SK-N-MC (cell line): ENCODE results near the gene BMP2K.
"Not testable (repeated sequence)": the region's sequence is repeated elsewhere in the genome, so short reads cannot be mapped to it uniquely, and the experiment has no call there.

Source experiments
- DNase-seq: peaks from one replicate; pipeline ENCODE4 v3.0.0-alpha.2; 2011; ENCODE audit warnings: low read depth, low spot score
- H3K27ac ChIP-seq: fragments of 200-600 bp; sonication (generic); 2 replicates; pipeline ENCODE4 v1.5.1; 2016; ENCODE audit warnings: mixed run types
- H3K36me3 ChIP-seq: fragments of 200-600 bp; sonication (generic); 2 replicates; pipeline ENCODE4 v1.6.1; 2017; ENCODE audit warnings: antibody characterized with exemption, low read length, mixed read lengths; ENCODE audit not compliant: insufficient read depth
- H3K4me3 ChIP-seq: fragments of 200-600 bp; sonication (generic); 2 replicates; pipeline ENCODE4 v1.5.1; 2016
- H3K9ac ChIP-seq: fragments of 200-600 bp; sonication (generic); 2 replicates; pipeline ENCODE4 v1.8.0; 2017; ENCODE audit warnings: mixed run types, mixed read lengths; ENCODE audit not compliant: insufficient read length
- H3K9me3 ChIP-seq: fragments of 200-600 bp; sonication (generic); 2 replicates; pipeline ENCODE4 v1.6.1; 2017; ENCODE audit warnings: low read depth, mild to moderate bottlenecking, antibody characterized with exemption, low read length, moderate library complexity, mixed read lengths
- EZH2 ChIP-seq: fragments of 200-600 bp; sonication (generic); IDR thresholded peaks from one replicate; pipeline ENCODE4 v1.6.1; 2017; ENCODE audit warnings: antibody characterized with exemption
- FOXP2 ChIP-seq: optimal IDR thresholded peaks from 2 replicates; pipeline ENCODE3; 2011; ENCODE audit warnings: mild to moderate bottlenecking, moderate library complexity; ENCODE audit not compliant: insufficient read depth; ENCODE audit errors: extremely low read length, control extremely low read depth
- POLR2AphosphoS5 ChIP-seq: IDR thresholded peaks from 2 replicates; pipeline ENCODE4 v1.6.1; 2012; ENCODE audit warnings: mild to moderate bottlenecking, low read depth, low read length, borderline replicate concordance

BMP2K gene

DNA sequence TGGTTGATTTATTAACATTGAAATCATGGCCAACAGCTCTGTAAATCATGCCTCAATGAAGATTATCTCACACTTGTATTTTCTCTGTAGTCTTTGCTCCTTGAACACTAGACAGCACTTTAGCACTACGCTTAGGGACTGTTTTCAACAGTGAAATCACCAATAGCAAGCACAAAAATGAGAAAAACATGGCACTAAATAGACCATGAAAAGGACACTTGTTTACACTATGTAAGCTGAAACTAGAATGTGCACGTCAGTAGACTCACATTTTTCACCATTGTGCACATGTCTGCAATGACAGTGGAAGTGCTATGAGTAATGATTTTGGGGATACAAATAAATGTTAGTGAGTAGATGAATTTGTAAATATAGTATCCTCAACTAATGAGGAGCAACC lies 3.1 kb downstream of the BMP2K start:
- H3K36me3 ChIP-seq, result no peaks in the 10 kb centered on the region
- H3K4me3 ChIP-seq, result no peak overlapping the region
- TF ChIP-seq FOXP2 (no peak), POLR2AphosphoS5 (no peak), EZH2 (no peak)
- no peak for DNase-seq
- H3K9ac ChIP-seq, result no peak overlapping the region
- H3K9me3 ChIP-seq, result no peaks in the 10 kb centered on the region
- no peak overlapping the region for H3K27ac ChIP-seq

DNA sequence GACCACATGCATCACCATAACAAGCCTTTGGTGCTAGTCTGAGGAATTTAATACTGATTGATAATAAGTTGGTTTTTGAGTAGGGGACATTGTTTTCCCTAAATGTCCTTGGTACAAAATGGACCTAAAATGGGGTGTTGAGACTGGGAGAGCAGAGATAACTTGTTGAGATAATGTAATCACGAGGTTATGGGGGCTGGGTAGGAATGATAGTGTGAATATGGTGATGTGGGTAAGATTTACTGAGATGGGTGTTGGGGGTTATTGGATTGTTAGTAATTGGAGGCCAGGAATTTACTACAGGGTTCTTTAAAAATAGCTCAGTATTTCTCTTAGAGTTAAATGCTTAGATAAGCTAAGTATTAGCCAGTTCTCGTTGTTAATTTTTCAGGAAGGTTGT lies 3.9 kb downstream of the BMP2K start:
- TF ChIP-seq POLR2AphosphoS5 (no peak), EZH2 (no peak), FOXP2 (no peak)
- DNase-seq, result no peak
- Histone ChIP-seq H3K9ac (no peak overlapping the region), H3K4me3 (no peak overlapping the region), H3K9me3 (no peaks in the 10 kb centered on the region), H3K27ac (no peak overlapping the region), H3K36me3 (no peaks in the 10 kb centered on the region)

DNA sequence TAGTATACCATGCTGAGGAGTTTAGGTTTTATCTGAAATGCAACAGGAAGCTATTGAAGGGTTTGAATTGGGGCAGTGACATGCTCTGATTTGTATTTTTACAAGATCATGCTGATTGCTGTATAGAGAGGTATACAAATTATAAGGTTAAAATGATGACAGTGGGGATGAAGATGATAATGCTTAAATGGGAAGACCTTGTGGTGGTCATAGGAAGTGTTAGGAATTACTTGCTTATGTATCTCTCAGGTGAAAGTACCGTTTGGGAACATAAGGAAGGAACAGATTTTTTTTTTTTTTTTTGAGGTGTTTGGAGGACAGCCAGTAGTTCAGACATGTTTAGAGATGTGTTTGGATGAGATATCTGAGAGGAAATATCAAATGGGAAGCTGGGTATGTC lies 5.0 kb downstream of the BMP2K start:
- H3K9me3 ChIP-seq, result no peaks in the 10 kb centered on the region
- no peak for TF ChIP-seq EZH2
- TF ChIP-seq FOXP2, result no peak
- no peak for TF ChIP-seq POLR2AphosphoS5

DNA sequence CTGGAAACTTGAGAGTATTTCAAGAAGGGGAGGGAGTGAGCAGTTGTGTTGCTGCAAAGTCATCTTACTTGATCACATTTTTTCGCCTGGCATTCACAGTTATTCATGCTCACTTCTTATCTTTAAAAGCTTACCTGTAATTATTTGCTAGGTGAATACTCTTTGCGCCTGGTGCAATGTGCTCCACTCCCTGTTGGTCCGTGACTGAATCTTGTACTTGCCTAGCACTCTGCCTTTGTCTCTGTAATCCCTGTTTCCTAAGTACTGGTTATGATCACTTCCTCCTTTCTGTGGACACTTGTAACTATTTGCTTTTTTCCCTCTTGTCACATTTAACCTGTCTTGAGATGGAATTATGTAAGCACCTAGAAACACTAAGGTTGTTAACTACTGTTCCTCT lies 5.8 kb downstream of the BMP2K start:
- DNase-seq, result no peak
- Histone ChIP-seq H3K9me3 (no peaks in the 10 kb centered on the region), H3K4me3 (no peak overlapping the region), H3K27ac (no peak overlapping the region), H3K9ac (no peak overlapping the region), H3K36me3 (no peaks in the 10 kb centered on the region)
- TF ChIP-seq EZH2, result no peak
- TF ChIP-seq FOXP2, result no peak
- no peak for TF ChIP-seq POLR2AphosphoS5

More for the DNA sequence above, 5.0 kb downstream of the BMP2K start:
- H3K4me3 ChIP-seq, result no peak overlapping the region
- H3K9ac ChIP-seq, result no peak overlapping the region
- no peak for DNase-seq
- no peak overlapping the region for H3K27ac ChIP-seq
- H3K36me3 ChIP-seq, result no peaks in the 10 kb centered on the region

DNA sequence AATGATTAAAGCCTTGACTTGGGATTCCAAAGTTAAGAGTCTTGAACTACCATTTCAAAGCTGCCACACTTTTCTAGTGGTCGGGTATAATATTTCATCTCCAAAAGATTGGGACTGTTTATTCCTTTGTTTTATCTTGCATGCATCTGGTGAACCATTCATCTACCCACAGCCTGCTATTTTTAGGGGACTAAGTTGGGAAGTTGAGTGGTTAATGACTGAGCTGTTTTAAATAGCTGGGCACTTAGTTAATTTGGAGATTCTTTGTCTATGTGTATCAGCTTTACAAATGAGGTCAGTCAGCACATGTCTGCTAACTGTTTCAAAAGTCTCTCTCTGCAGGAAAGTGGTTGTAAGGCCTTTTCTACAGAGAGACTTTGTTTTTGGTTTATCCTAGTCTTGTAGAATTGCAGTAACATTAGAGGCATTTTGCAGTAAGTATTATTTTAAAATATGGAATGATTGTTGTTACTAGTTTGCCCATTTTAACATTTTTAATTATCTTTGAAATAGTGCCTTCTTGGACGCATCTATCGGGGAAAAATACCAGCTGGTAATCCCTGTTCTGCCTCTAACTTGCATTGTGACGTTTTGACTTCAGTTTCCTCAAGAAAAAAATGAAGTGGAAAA lies 8.2 kb downstream of the BMP2K start:
- no peak overlapping the region for H3K9ac ChIP-seq

DNA sequence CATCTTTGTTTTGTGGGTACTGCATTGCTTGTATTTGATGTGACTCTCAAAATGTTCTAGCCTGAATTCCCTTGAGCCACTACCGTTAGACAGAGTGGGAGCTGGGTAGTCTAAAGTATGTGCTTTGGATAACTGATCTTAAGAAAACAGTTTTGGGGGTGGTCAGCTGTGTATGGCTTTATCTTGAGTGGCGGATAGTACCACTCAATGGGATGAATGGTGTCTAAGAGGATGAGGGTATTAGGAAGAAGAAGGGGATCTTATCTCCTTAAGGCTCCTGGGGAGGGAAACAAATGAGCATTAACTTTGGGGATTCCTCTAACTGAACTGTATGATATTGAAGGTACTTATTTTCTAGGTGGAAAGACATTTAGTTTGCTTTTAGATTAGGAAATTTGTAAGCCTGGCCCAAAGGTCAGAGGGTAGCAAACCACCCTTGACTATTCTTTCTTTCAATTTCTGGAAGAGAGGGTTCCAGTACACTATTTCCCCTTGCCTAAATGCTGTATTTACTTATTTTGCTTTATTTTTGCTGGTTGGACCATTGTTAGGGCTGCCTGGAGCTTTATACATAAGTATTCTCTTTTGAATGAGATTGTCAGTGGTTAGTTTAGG lies 11.3 kb downstream of the BMP2K start:
- no peak overlapping the region for H3K9ac ChIP-seq
- H3K27ac ChIP-seq, result no peak overlapping the region
- H3K36me3 ChIP-seq, result no peaks in the 10 kb centered on the region

More for the DNA sequence above, 8.2 kb downstream of the BMP2K start:
- no peak overlapping the region for H3K27ac ChIP-seq
- TF ChIP-seq FOXP2 (no peak), EZH2 (no peak), POLR2AphosphoS5 (no peak)
- DNase-seq, result no peak
- H3K9me3 ChIP-seq, result no peaks in the 10 kb centered on the region
- no peak overlapping the region for H3K4me3 ChIP-seq
- no peaks in the 10 kb centered on the region for H3K36me3 ChIP-seq

DNA sequence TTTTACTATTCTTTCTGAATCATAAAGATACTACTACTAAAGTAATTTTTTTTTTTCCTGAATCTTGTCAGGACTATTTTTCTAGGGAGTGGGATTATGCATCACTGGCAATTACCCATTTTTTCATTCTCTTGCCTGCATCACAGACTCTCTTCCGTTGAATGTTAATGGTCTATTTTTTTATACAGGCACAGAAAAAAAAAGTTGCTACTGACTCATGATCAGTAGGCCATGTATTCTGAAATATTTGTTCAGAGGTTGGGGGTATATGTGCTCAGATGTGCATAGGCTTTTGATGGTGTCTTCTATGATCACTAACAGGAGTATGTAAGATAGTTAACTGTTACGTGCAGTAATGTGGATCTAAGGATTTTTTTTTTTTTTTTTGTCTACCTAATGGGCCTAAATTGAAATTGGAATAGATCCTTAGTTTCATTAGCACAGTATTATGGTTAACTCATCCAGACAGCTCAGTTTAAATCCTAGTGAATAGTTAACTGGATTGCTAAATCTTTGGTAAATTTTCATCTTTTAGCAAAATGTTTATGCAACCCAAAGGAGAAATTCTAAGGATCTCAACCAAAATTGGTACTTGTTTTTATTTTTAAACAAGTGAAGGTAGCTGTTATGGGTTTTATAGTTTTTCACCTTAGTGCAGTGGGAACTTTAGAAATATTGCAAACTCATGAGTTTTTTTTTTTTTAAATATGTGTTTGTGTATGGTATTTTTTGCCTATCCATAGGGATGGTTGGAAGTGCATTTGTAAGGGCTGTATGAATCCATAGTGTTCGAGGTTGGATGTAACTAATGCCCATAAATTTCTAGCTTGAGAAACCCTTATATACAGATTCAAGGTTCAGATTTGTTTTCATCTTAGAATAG lies 12.1 kb downstream of the BMP2K start:
- H3K36me3 ChIP-seq, result no peaks in the 10 kb centered on the region
- no peak for DNase-seq
- no peak overlapping the region for H3K9ac ChIP-seq
- H3K9me3 ChIP-seq, result no peaks in the 10 kb centered on the region
- TF ChIP-seq FOXP2 (no peak), POLR2AphosphoS5 (no peak), EZH2 (no peak)
- no peak overlapping the region for H3K4me3 ChIP-seq
- H3K27ac ChIP-seq, result no peak overlapping the region

More for the DNA sequence above, 11.3 kb downstream of the BMP2K start:
- TF ChIP-seq EZH2, result no peak
- TF ChIP-seq FOXP2, result no peak
- no peak for TF ChIP-seq POLR2AphosphoS5
- DNase-seq, result no peak
- Histone ChIP-seq H3K4me3 (no peak overlapping the region), H3K9me3 (no peaks in the 10 kb centered on the region)

DNA sequence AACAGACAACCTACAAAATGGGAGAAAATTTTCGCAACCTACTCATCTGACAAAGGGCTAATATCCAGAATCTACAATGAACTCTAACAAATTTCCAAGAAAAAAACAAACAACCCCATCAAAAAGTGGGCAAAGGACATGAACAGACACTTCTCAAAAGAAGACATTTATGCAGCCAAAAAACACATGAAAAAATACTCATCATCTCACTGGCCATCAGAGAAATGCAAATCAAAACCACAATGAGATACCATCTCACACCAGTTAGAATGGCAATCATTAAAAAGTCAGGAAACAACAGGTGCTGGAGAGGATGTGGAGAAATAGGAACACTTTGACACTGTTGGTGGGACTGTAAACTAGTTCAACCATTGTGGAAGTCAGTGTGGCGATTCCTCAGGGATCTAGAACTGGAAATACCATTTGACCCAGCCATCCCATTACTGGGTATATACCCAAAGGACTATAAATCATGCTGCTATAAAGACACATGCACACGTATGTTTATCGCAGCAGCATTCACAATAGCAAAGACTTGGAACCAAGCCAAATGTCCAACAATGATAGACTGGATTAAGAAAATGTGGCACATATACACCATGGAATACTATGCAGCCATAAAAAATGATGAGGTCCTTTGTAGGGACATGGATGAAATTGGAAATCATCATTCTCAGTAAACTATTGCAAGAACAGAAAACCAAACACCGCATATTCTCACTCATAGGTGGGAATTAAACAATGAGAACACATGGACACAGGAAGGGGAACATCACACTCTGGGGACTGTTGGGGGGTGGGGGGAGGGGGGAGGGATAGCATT lies 19.7 kb downstream of the BMP2K start:
- not testable (repeated sequence) for DNase-seq, H3K9me3 ChIP-seq, H3K36me3 ChIP-seq, H3K4me3 ChIP-seq, H3K27ac ChIP-seq, H3K9ac ChIP-seq
